ENCODE measurements around the gene GALNT5. TPM values are rescaled to one million over a fixed set of nuclear protein-coding genes. Genes with fewer than 3 reads are reported as not detected.

GALNT5 gene
- total and polyA plus RNA-seq, 10 of the 15 experiments (the other 5 are each of a cell fraction or from before 2014, with no cell fraction given) = under 0.01 to 0.25 (median 0.03) TPM; not detected in 4

- TF ChIP-seq, protein P1, sequence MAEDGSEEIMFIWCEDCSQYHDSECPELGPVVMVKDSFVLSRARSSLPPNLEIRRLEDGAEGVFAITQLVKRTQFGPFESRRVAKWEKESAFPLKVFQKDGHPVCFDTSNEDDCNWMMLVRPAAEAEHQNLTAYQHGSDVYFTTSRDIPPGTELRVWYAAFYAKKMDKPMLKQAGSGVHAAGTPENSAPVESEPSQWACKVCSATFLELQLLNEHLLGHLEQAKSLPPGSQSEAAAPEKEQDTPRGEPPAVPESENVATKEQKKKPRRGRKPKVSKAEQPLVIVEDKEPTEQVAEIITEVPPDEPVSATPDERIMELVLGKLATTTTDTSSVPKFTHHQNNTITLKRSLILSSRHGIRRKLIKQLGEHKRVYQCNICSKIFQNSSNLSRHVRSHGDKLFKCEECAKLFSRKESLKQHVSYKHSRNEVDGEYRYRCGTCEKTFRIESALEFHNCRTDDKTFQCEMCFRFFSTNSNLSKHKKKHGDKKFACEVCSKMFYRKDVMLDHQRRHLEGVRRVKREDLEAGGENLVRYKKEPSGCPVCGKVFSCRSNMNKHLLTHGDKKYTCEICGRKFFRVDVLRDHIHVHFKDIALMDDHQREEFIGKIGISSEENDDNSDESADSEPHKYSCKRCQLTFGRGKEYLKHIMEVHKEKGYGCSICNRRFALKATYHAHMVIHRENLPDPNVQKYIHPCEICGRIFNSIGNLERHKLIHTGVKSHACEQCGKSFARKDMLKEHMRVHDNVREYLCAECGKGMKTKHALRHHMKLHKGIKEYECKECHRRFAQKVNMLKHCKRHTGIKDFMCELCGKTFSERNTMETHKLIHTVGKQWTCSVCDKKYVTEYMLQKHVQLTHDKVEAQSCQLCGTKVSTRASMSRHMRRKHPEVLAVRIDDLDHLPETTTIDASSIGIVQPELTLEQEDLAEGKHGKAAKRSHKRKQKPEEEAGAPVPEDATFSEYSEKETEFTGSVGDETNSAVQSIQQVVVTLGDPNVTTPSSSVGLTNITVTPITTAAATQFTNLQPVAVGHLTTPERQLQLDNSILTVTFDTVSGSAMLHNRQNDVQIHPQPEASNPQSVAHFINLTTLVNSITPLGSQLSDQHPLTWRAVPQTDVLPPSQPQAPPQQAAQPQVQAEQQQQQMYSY (CRISPR knock-in tag; IDR thresholded peaks at IDR 0.05) = no peak
- TF ChIP-seq NFYB (IDR thresholded peaks at IDR 0.05; ENCODE audit: insufficient read depth, low read depth, low read length) (no peak), PKNOX1 (IDR thresholded peaks at IDR 0.05) (no peak)
These were observed 12.4 kb downstream of the GALNT5 start (continued) for GRCh38 chr2:157269922-157270321.

- Histone ChIP-seq H2AFZ (ENCODE audit: control insufficient read depth, low read depth, low read length) (no peak overlapping the region), H3K4me2 (ENCODE audit: control insufficient read depth, insufficient read depth) (0 out of 2 replicates have a peak overlapping the region, but pooled peaks have one; percentile 17), H3K79me2 (ENCODE audit: control insufficient read depth, insufficient read depth, low read length) (no peaks in the 10 kb centered on the region), H3K9me3 (replicated peaks; ENCODE audit: control insufficient read depth, insufficient read depth, low read length) (no peaks in the 10 kb centered on the region), H3K4me3 (no peak overlapping the region), H4K20me1 (ENCODE audit: control insufficient read depth, insufficient read depth) (no peaks in the 10 kb centered on the region), H3K4me1 (ENCODE audit: control insufficient read depth, insufficient read depth, low read length) (no peaks in the 10 kb centered on the region), H3K27me3 (replicated peaks in 1 of 2; ENCODE audit: control insufficient read depth in 2 of 2, insufficient read depth in 2 of 2, low read length in 1 of 2) (no peaks in the 10 kb centered on the region), H3K36me3 (ENCODE audit: control insufficient read depth in 2 of 2, insufficient read depth in 2 of 2, low read length in 1 of 2) (no peaks in the 10 kb centered on the region), H3K9ac (ENCODE audit: control insufficient read depth, insufficient read depth, low read length) (no peak overlapping the region), H3K27ac (ENCODE audit: control insufficient read depth, insufficient read depth) (no peak overlapping the region)
- DNase-seq (ENCODE audit: low read depth, low spot score) = no peak
- RAD21 ChIA-PET (ENCODE audit: unreplicated experiment) = interaction anchor here (1.4 kb wide), 1 partner anchor 30 kb away, joined by 5 read pairs; no protein-coding TSS in a partner anchor
- 0% methylated on average over 1 of the region's 1 CpG for WGBS (ENCODE audit: insufficient coverage, insufficient replicate concordance, low lambda C conversion rate, missing lambda C conversion rate)
- intact Hi-C loops (cut with micrococcal nuclease; ENCODE audit: unreplicated experiment) (no loop called here), in situ Hi-C loops (cut with MboI) (no loop called here)
- SMC1A ChIA-PET (ENCODE audit: uncharacterized antibody, unreplicated experiment) = interaction anchor here (0.9 to 2.7 kb wide), 5 partner anchors 8 to 36 kb away, joined by 3 to 12 read pairs (median 5); no protein-coding TSS in a partner anchor
- BruUV-seq (replicated peaks) = no TSS peak
- ATAC-seq = peak; percentile 53
- POLR2A ChIA-PET = interaction anchor here (0.7 to 1.1 kb wide), 2 partner anchors 9 to 56 kb away, joined by 3 read pairs; no protein-coding TSS in a partner anchor
- FAIRE-seq = no peak
- CTCF ChIA-PET = interaction anchor here (0.6 to 1.7 kb wide), 5 partner anchors 11 to 300 kb away, joined by 3 to 17 read pairs (median 4); no protein-coding TSS in a partner anchor
- TF ChIP-seq IKZF2 (IDR thresholded peaks at IDR 0.05) (no peak), NR2C2 (IDR thresholded peaks at IDR 0.05; ENCODE audit: borderline replicate concordance, control insufficient read depth, insufficient read length, low read depth) (no peak), SUPT20H (IDR thresholded peaks at IDR 0.05; ENCODE audit: borderline replicate concordance, control insufficient read depth, low read depth, low read length) (no peak), ZNF217 (IDR thresholded peaks at IDR 0.05) (no peak), POLR2AphosphoS2 (IDR thresholded peaks at IDR 0.05; ENCODE audit: low read depth, low read length) (no peak), BRCA1 (IDR thresholded peaks at IDR 0.05; ENCODE audit: low read depth, low read length) (no peak)
- TF ChIP-seq, protein P2, sequence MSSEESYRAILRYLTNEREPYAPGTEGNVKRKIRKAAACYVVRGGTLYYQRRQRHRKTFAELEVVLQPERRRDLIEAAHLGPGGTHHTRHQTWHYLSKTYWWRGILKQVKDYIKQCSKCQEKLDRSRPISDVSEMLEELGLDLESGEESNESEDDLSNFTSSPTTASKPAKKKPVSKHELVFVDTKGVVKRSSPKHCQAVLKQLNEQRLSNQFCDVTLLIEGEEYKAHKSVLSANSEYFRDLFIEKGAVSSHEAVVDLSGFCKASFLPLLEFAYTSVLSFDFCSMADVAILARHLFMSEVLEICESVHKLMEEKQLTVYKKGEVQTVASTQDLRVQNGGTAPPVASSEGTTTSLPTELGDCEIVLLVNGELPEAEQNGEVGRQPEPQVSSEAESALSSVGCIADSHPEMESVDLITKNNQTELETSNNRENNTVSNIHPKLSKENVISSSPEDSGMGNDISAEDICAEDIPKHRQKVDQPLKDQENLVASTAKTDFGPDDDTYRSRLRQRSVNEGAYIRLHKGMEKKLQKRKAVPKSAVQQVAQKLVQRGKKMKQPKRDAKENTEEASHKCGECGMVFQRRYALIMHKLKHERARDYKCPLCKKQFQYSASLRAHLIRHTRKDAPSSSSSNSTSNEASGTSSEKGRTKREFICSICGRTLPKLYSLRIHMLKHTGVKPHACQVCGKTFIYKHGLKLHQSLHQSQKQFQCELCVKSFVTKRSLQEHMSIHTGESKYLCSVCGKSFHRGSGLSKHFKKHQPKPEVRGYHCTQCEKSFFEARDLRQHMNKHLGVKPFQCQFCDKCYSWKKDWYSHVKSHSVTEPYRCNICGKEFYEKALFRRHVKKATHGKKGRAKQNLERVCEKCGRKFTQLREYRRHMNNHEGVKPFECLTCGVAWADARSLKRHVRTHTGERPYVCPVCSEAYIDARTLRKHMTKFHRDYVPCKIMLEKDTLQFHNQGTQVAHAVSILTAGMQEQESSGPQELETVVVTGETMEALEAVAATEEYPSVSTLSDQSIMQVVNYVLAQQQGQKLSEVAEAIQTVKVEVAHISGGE (CRISPR knock-in tag; IDR thresholded peaks at IDR 0.05) = no peak
These were observed 14.2 kb downstream of the GALNT5 start for GRCh38 chr2:157271590-157272203.

Data from GM12878 (cell line).